OCI-LY1 (cell line): Measurements from ENCODE around the gene PAXIP1.

Experiments used
- H2AFZ ChIP-seq: fragments of 200-600 bp; sonication (generic), shearing (Covaris generic); 2 replicates; pipeline ENCODE4 v1.6.0; 2014; ENCODE audit warnings: antibody characterized with exemption, mild to moderate bottlenecking, low read length
- H3F3A ChIP-seq: fragments of 200-600 bp; sonication (generic), shearing (Covaris generic); 2 replicates; pipeline ENCODE4 v1.6.0; 2014; ENCODE audit warnings: mild to moderate bottlenecking, antibody characterized with exemption, low read length, moderate library complexity; ENCODE audit not compliant: insufficient read depth
- H3K27ac ChIP-seq: fragments of 200-600 bp; sonication (generic); 2 replicates; pipeline ENCODE4 v1.5.1; 2014; ENCODE audit warnings: low read length, mixed run types, mild to moderate bottlenecking, low read depth; ENCODE audit not compliant: poor library complexity, severe bottlenecking
- H3K27me3 ChIP-seq: fragments of 200-600 bp; sonication (generic); 2 replicates; pipeline ENCODE4 v1.6.0; 2014; ENCODE audit warnings: antibody characterized with exemption, mild to moderate bottlenecking, low read length, moderate library complexity; ENCODE audit not compliant: insufficient read depth
- H3K36me3 ChIP-seq: fragments of 200-600 bp; sonication (generic); 2 replicates; pipeline ENCODE4 v1.6.1; 2014; ENCODE audit warnings: mild to moderate bottlenecking, antibody characterized with exemption, low read length, moderate library complexity, mixed read lengths; ENCODE audit not compliant: insufficient read depth
- H3K4me1 ChIP-seq: fragments of 200-600 bp; sonication (generic); 2 replicates; pipeline ENCODE4 v1.5.1; 2014; ENCODE audit warnings: mild to moderate bottlenecking, low read length, moderate library complexity; ENCODE audit not compliant: insufficient read depth, severe bottlenecking
- H3K4me2 ChIP-seq: fragments of 200-600 bp; sonication (generic), shearing (Covaris generic); 2 replicates; pipeline ENCODE4 v1.6.1; 2014; ENCODE audit warnings: low read length
- H3K4me3 ChIP-seq: fragments of 200-600 bp; sonication (generic); 2 replicates; pipeline ENCODE4 v1.5.1; 2014; ENCODE audit warnings: low read length, low read depth, mild to moderate bottlenecking, mixed read lengths; ENCODE audit not compliant: poor library complexity, severe bottlenecking
- H3K79me2 ChIP-seq: fragments of 200-600 bp; shearing (Covaris generic); 2 replicates; pipeline ENCODE4 v1.6.1; 2016; ENCODE audit warnings: mixed run types, low read length, mixed read lengths; ENCODE audit not compliant: insufficient read depth
- H3K9ac ChIP-seq: fragments of 200-600 bp; sonication (generic), shearing (Covaris generic); 2 replicates; pipeline ENCODE4 v1.6.1; 2014; ENCODE audit warnings: mild to moderate bottlenecking, low read length, mixed read lengths
- H3K9me2 ChIP-seq: fragments of 200-600 bp; sonication (generic), shearing (Covaris generic); 2 replicates; pipeline ENCODE4 v1.6.1; 2014; ENCODE audit warnings: low read depth, mild to moderate bottlenecking, low read length, mixed read lengths
- H3K9me3 ChIP-seq: fragments of 200-600 bp; shearing (Covaris generic); 2 replicates; pipeline ENCODE4 v1.6.1; 2014; ENCODE audit warnings: low read length, mixed read lengths
- H4K20me1 ChIP-seq: fragments of 200-600 bp; sonication (generic), shearing (Covaris generic); 2 replicates; pipeline ENCODE4 v1.6.0; 2016; ENCODE audit warnings: mild to moderate bottlenecking, low read length; ENCODE audit not compliant: insufficient read depth
- CTCF ChIP-seq: fragments of 200-600 bp; sonication (generic), shearing (Covaris generic); IDR thresholded peaks from 2 replicates; pipeline ENCODE4 v1.5.1; 2017; ENCODE audit warnings: mild to moderate bottlenecking, antibody characterized with exemption, low read length, moderate library complexity, mixed read lengths
- EZH2 ChIP-seq: fragments of 200-600 bp; sonication (generic), shearing (Covaris generic); IDR thresholded peaks from 2 replicates; pipeline ENCODE4 v1.8.0; 2017; ENCODE audit warnings: borderline replicate concordance, mixed run types, mild to moderate bottlenecking, antibody characterized with exemption, low read length, moderate library complexity, mixed read lengths

The PAXIP1 gene

GRCh38 chr7:154986200-154986945 lies 16.6 kb downstream of the PAXIP1 start:
- Histone ChIP-seq H3K27ac (no peak overlapping the region), H4K20me1 (no peaks in the 10 kb centered on the region), H3K36me3 (peaks cover 58% of the 10 kb centered on the region), H3F3A (no peaks in the 10 kb centered on the region), H3K79me2 (no peaks in the 10 kb centered on the region), H3K4me1 (no peaks in the 10 kb centered on the region), H3K9me3 (no peaks in the 10 kb centered on the region), H3K27me3 (no peaks in the 10 kb centered on the region), H3K9ac (no peak overlapping the region), H3K4me3 (no peak overlapping the region), H3K4me2 (no peak overlapping the region), H2AFZ (no peak overlapping the region), H3K9me2 (no peaks in the 10 kb centered on the region)
- no peak for TF ChIP-seq CTCF
- no peak for TF ChIP-seq EZH2

- Histone ChIP-seq H3K9me3 (no peaks in the 10 kb centered on the region), H3K9ac (no peak overlapping the region), H3K4me2 (no peak overlapping the region), H3K27me3 (no peaks in the 10 kb centered on the region), H4K20me1 (no peaks in the 10 kb centered on the region), H3K36me3 (peaks cover 60% of the 10 kb centered on the region), H3K4me3 (no peak overlapping the region), H3F3A (no peaks in the 10 kb centered on the region), H3K4me1 (no peaks in the 10 kb centered on the region), H3K9me2 (no peaks in the 10 kb centered on the region), H3K79me2 (no peaks in the 10 kb centered on the region), H3K27ac (no peak overlapping the region), H2AFZ (no peak overlapping the region)
- TF ChIP-seq EZH2 (no peak), CTCF (no peak)
Observed at GRCh38 chr7:154985230-154985629, 17.7 kb downstream of the PAXIP1 start.

GRCh38 chr7:154984601-154985188 lies 18.2 kb downstream of the PAXIP1 start:
- H3K4me2 ChIP-seq, result no peak overlapping the region
- H3K27ac ChIP-seq, result no peak overlapping the region
- no peak overlapping the region for H3K9ac ChIP-seq
- H3K79me2 ChIP-seq, result no peaks in the 10 kb centered on the region
- no peak overlapping the region for H2AFZ ChIP-seq
- H3K27me3 ChIP-seq, result no peaks in the 10 kb centered on the region
- no peaks in the 10 kb centered on the region for H3K9me2 ChIP-seq
- peaks cover 58% of the 10 kb centered on the region for H3K36me3 ChIP-seq
- no peaks in the 10 kb centered on the region for H4K20me1 ChIP-seq
- H3F3A ChIP-seq, result no peaks in the 10 kb centered on the region
- no peaks in the 10 kb centered on the region for H3K9me3 ChIP-seq
- H3K4me3 ChIP-seq, result no peak overlapping the region
- TF ChIP-seq CTCF (no peak), EZH2 (no peak)
- no peaks in the 10 kb centered on the region for H3K4me1 ChIP-seq
